ENCODE data around the gene DAD1. TPM values are rescaled to one million over a fixed set of nuclear protein-coding genes. Genes with fewer than 3 reads are reported as not detected.

The DAD1 gene
- total RNA-seq, 1 experiment from 2014 or later = 258 TPM

DNA sequence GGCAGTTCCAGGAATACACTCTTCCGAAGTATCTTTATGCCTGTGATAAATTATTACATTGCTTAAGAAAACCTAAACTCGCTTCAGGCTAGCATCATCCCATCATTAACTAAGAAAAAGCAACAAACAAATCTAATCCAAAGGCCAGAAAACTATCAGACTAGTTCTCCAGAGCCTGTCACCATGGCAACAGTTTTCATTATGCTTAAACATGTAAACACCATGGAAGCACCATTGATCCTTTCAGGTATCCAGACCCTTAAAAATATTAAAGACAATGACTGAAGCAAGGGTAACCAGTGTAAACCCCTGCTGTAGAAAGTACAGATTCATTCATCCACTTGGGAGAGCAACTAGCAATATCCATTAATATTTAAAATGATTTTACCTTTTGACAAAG lies 9.8 kb downstream of the DAD1 start:
- Histone ChIP-seq H3K4me2 (ENCODE audit: low read length) (no peak overlapping the region), H4K20me1 (ENCODE audit: low read length) (peaks cover 11% of the 10 kb centered on the region; the same call in 1 of the 2 replicates), H3K79me2 (ENCODE audit: low read length) (peaks cover 74% of the 10 kb centered on the region), H3K4me1 (ENCODE audit: insufficient read depth, low read length) (no peaks in the 10 kb centered on the region), H3K9me2 (replicated peaks; ENCODE audit: low read length) (no peaks in the 10 kb centered on the region), H3K4me3 (ENCODE audit: low read length) (no peak overlapping the region), H2AFZ (ENCODE audit: low read length) (no peak overlapping the region), H3F3A (ENCODE audit: low read length, unreplicated experiment) (no peaks in the 10 kb centered on the region), H3K9me3 (ENCODE audit: low read length) (no peaks in the 10 kb centered on the region), H3K27me3 (ENCODE audit: low read length) (no peaks in the 10 kb centered on the region), H3K9ac (ENCODE audit: low read length) (no peak overlapping the region), H3K27ac (ENCODE audit: low read length) (no peak overlapping the region), H3K36me3 (ENCODE audit: low read depth, low read length) (peaks cover 15% of the 10 kb centered on the region)
- ChIA-PET POLR2A (ENCODE audit: unreplicated experiment) (no interaction called here), CTCF (no interaction called here)
- TF ChIP-seq, protein P1, sequence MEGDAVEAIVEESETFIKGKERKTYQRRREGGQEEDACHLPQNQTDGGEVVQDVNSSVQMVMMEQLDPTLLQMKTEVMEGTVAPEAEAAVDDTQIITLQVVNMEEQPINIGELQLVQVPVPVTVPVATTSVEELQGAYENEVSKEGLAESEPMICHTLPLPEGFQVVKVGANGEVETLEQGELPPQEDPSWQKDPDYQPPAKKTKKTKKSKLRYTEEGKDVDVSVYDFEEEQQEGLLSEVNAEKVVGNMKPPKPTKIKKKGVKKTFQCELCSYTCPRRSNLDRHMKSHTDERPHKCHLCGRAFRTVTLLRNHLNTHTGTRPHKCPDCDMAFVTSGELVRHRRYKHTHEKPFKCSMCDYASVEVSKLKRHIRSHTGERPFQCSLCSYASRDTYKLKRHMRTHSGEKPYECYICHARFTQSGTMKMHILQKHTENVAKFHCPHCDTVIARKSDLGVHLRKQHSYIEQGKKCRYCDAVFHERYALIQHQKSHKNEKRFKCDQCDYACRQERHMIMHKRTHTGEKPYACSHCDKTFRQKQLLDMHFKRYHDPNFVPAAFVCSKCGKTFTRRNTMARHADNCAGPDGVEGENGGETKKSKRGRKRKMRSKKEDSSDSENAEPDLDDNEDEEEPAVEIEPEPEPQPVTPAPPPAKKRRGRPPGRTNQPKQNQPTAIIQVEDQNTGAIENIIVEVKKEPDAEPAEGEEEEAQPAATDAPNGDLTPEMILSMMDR (conservative IDR thresholded peaks at IDR 0.05; ENCODE audit: low read depth, low read length) = no peak
- TF ChIP-seq EZH2phosphoT487 (IDR thresholded peaks at IDR 0.05; ENCODE audit: borderline replicate concordance, low read length) (no peak), EZH2 (IDR thresholded peaks at IDR 0.05; ENCODE audit: low read length, unreplicated experiment) (no peak)
- no TSS peak for BruUV-seq (replicated peaks)
- intact Hi-C loops (cut with micrococcal nuclease) = no loop called here
- DNase-seq (no peak), ATAC-seq (no peak)

DNA sequence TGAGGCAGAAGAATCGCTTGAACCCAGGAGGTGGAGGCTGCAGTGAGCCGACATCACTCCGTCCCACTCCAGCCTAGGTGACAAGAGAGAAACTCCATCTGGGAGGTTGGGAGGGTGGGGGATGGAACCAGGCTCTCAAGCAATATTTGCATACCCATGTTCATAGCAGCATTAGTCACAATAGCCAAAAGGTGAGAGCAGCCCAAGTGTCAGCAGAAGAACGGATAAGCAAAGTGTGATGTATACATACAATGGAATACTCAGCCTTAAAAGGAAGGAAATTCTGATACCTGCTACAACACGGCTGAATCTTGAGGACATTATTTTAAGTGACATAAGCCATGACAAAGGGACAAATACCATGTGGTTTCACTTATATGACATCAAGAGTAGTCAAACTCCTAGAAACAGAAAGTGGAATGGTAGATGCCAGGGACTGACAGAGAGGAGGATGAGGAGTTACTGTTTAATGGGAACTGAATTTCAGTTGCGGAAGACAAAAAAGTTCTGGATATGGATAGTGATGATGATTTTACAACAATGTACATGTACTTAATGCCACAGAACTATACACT lies 11.6 kb downstream of the DAD1 start:
- no peaks in the 10 kb centered on the region for H3K27me3 ChIP-seq (ENCODE audit: low read length)
- H3K9ac ChIP-seq (ENCODE audit: low read length) = no peak overlapping the region
- intact Hi-C loops (cut with micrococcal nuclease) = no loop called here
- no peaks in the 10 kb centered on the region for H3K9me2 ChIP-seq (replicated peaks; ENCODE audit: low read length)
- H3K4me3 ChIP-seq (ENCODE audit: low read length) = no peak overlapping the region
- ChIA-PET CTCF (no interaction called here), POLR2A (ENCODE audit: unreplicated experiment) (no interaction called here)
- peaks cover 59% of the 10 kb centered on the region for H3K79me2 ChIP-seq (ENCODE audit: low read length)
- H3K4me1 ChIP-seq (ENCODE audit: insufficient read depth, low read length) = peaks cover 5% of the 10 kb centered on the region
- no peak overlapping the region for H3K4me2 ChIP-seq (ENCODE audit: low read length)
- no peak overlapping the region for H3K27ac ChIP-seq (ENCODE audit: low read length)
- TF ChIP-seq EZH2 (IDR thresholded peaks at IDR 0.05; ENCODE audit: low read length, unreplicated experiment) (no peak), EZH2phosphoT487 (IDR thresholded peaks at IDR 0.05; ENCODE audit: borderline replicate concordance, low read length) (no peak)
- TF ChIP-seq, protein P1 (conservative IDR thresholded peaks at IDR 0.05; ENCODE audit: low read depth, low read length) = no peak
- DNase-seq = no peak
- 0 out of 2 replicates have a peak, but pooled peaks have one; percentile 20 for ATAC-seq
- H3K9me3 ChIP-seq (ENCODE audit: low read length) = no peaks in the 10 kb centered on the region
- BruUV-seq (replicated peaks) = no TSS peak
- peaks cover 8% of the 10 kb centered on the region; the same call in 1 of the 2 replicates for H4K20me1 ChIP-seq (ENCODE audit: low read length)
- H2AFZ ChIP-seq (ENCODE audit: low read length) = no peak overlapping the region
- no peaks in the 10 kb centered on the region for H3F3A ChIP-seq (ENCODE audit: low read length, unreplicated experiment)
- peaks cover 28% of the 10 kb centered on the region for H3K36me3 ChIP-seq (ENCODE audit: low read depth, low read length)

DNA sequence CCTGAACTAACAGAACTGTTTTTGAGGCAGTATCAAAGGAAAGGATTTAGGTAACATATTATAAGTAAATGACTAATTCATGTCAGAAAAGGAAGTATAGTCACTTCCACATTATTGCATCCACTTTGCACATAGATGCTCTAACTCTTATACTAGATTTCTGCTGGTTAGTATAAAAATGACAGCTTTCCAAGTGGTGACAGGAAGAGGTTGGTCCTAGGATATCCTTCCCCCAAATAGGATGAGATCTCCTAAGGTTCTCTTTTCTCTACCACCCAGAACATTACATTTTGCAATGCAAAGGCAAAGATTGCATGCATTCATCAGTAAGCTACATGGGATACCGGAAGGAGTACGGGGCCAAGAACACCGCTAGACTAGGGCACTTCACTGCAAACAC lies 15.2 kb downstream of the DAD1 start:
- Histone ChIP-seq H3K9me2 (replicated peaks; ENCODE audit: low read length) (no peaks in the 10 kb centered on the region), H3K27ac (ENCODE audit: low read length) (no peak overlapping the region), H3K27me3 (ENCODE audit: low read length) (no peaks in the 10 kb centered on the region), H4K20me1 (ENCODE audit: low read length) (no peaks in the 10 kb centered on the region), H3F3A (ENCODE audit: low read length, unreplicated experiment) (no peaks in the 10 kb centered on the region), H3K9ac (ENCODE audit: low read length) (no peak overlapping the region), H3K79me2 (ENCODE audit: low read length) (peaks cover 43% of the 10 kb centered on the region), H3K9me3 (ENCODE audit: low read length) (no peaks in the 10 kb centered on the region), H3K4me2 (ENCODE audit: low read length) (no peak overlapping the region), H3K36me3 (ENCODE audit: low read depth, low read length) (peaks cover 38% of the 10 kb centered on the region), H2AFZ (ENCODE audit: low read length) (no peak overlapping the region), H3K4me1 (ENCODE audit: insufficient read depth, low read length) (peaks cover 5% of the 10 kb centered on the region), H3K4me3 (ENCODE audit: low read length) (no peak overlapping the region)
- TF ChIP-seq EZH2 (IDR thresholded peaks at IDR 0.05; ENCODE audit: low read length, unreplicated experiment) (no peak), EZH2phosphoT487 (IDR thresholded peaks at IDR 0.05; ENCODE audit: borderline replicate concordance, low read length) (no peak)
- TF ChIP-seq, protein P1 (conservative IDR thresholded peaks at IDR 0.05; ENCODE audit: low read depth, low read length) = no peak
- ChIA-PET CTCF (no interaction called here), POLR2A (ENCODE audit: unreplicated experiment) (no interaction called here)
- DNase-seq = no peak
- no peak for ATAC-seq
- intact Hi-C loops (cut with micrococcal nuclease) = loop anchor here (5.0 kb wide), 2 partner anchors 138 to 278 kb away; no protein-coding TSS in a partner anchor
- BruUV-seq (replicated peaks) = no TSS peak
